ENCODE data around the gene TMEM54.

- TF ChIP-seq ZNF514 (tag by site-specific recombination; IDR thresholded peaks at IDR 0.05) (no peak), CTCF (tag by site-specific recombination; IDR thresholded peaks at IDR 0.05) (no peak), ZNF18 (tag by site-specific recombination; IDR thresholded peaks at IDR 0.05) (no peak), ZNF175 (tag by site-specific recombination; IDR thresholded peaks at IDR 0.05) (no peak), PBX3 (CRISPR knock-in tag; IDR thresholded peaks at IDR 0.05) (no peak), ZNF354C (tag by site-specific recombination; IDR thresholded peaks at IDR 0.05; ENCODE audit: borderline replicate concordance, low read depth) (no peak)
Observed at GRCh38 chr1:32861904-32862695, 39.1 kb downstream of the TMEM54 start.

All from HEK293 (cell line).